Nephron (organoid): ENCODE results near the gene IFRD2.
A peak's percentile ranks its signal among the peaks of the same experiment; 100 is the strongest.

ENCODE experiments used
- H3K27ac Mint-ChIP-seq, 3 experiments: 2 replicates each; pipeline ENCODE4 v1.8.0; 2020; ENCODE audit warnings: mixed read lengths in 3 of 3, mild to moderate bottlenecking in 2 of 3, moderate library complexity in 1 of 3
- H3K27me3 Mint-ChIP-seq: 2 replicates; pipeline ENCODE4 v1.8.0; 2021; ENCODE audit warnings: low read depth, mild to moderate bottlenecking, moderate library complexity, mixed read lengths
- H3K36me3 Mint-ChIP-seq: 2 replicates; pipeline ENCODE4 v1.8.0; 2020; ENCODE audit warnings: low read depth, mixed read lengths
- H3K4me1 Mint-ChIP-seq: 2 replicates; pipeline ENCODE4 v1.8.0; 2020; ENCODE audit warnings: mixed read lengths
- H3K4me3 Mint-ChIP-seq, 3 experiments: 2 replicates each; pipeline ENCODE4 v1.8.0; 2020; ENCODE audit warnings: mild to moderate bottlenecking in 3 of 3, mixed read lengths in 3 of 3, moderate library complexity in 2 of 3
- H3K9me3 Mint-ChIP-seq: 2 replicates; pipeline ENCODE4 v1.8.0; 2020; ENCODE audit warnings: mixed read lengths
- CTCF ChIP-seq, 3 experiments: fragments of 200-600 bp; sonication (generic); IDR thresholded peaks; one replicate each; pipeline ENCODE4 v1.5.0; 2021; ENCODE audit warnings: antibody characterized with exemption in 3 of 3; ENCODE audit not compliant: unreplicated experiment in 3 of 3

The IFRD2 gene, protein sequence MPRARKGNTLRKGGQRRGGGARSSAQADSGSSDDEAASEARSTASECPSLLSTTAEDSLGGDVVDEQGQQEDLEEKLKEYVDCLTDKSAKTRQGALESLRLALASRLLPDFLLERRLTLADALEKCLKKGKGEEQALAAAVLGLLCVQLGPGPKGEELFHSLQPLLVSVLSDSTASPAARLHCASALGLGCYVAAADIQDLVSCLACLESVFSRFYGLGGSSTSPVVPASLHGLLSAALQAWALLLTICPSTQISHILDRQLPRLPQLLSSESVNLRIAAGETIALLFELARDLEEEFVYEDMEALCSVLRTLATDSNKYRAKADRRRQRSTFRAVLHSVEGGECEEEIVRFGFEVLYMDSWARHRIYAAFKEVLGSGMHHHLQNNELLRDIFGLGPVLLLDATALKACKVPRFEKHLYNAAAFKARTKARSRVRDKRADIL

DNA sequence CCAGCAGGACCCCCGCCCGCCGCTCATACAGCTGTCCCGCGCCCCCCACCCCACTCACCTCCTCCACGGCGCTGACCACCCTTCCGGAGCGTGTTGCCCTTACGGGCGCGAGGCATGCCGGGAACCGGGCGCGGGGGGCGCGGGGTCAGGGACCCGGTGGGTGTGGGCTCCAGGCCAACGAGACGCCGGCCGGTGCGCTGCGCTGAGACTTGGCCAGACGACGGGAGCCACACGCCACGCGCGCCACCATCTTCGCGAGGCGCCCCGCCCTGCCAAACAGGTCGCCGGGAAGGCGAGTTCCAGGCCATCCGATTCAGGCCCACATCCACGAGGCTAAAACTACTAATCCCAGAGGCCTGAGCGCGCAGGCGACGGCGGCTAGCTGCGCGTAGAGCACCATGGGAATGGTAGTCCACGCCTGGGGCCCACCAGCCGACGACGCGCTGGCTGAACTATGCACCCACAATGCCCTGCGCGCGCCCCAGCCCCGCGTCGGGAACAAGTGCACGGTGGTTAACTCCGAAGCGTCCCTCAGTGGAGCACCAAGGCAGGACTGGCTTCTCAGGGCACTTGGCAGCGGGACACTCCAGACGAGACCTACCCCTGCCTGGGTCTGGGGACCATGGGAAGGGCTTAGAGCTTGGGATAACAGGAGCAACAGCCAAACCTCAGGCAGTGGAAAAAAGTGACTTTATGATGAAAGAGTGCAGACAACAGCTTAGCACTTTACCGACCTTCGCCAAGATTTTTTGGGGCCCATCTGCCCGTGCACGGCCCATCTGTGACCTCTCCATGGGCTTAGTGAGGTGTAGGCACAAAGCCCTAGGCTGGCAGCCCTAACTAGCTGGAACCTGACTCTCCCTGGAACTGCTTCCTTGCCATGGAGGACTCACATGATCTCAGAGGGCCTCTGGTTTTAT is at the start of gene IFRD2:
TSS of gene IFRD2 (minus strand) at position 271 of the 920 bp plus-strand sequence. CDS start at position 116, 155 bp downstream.
- Mint-ChIP-seq H3K36me3 (no peaks in the 10 kb centered on the region), H3K4me3 (peak within 1 kb of the TSS; percentile 83 to 90 (median 89)), H3K27me3 (peaks cover 3% of the 10 kb centered on the region), H3K9me3 (no peaks in the 10 kb centered on the region), H3K4me1 (peaks cover 14% of the 10 kb centered on the region), H3K27ac (peak within 1 kb of the TSS; percentile 89 to 97 (median 94))
- TF ChIP-seq CTCF (IDR thresholded peaks at IDR 0.05; ENCODE audit: unreplicated experiment in 3 of 3) = no peak

GRCh38 chr3:50341537-50341936 is 49.3 kb upstream of the IFRD2 start:
- Mint-ChIP-seq H3K36me3 (no peaks in the 10 kb centered on the region), H3K27me3 (peaks cover 58% of the 10 kb centered on the region), H3K4me3 (peak overlapping the region in 2 of 3 experiments; percentile 72 to 78), H3K4me1 (peaks cover 34% of the 10 kb centered on the region), H3K9me3 (no peaks in the 10 kb centered on the region), H3K27ac (no peak overlapping the region)
- no peak for TF ChIP-seq CTCF (IDR thresholded peaks at IDR 0.05; ENCODE audit: unreplicated experiment in 3 of 3)

DNA sequence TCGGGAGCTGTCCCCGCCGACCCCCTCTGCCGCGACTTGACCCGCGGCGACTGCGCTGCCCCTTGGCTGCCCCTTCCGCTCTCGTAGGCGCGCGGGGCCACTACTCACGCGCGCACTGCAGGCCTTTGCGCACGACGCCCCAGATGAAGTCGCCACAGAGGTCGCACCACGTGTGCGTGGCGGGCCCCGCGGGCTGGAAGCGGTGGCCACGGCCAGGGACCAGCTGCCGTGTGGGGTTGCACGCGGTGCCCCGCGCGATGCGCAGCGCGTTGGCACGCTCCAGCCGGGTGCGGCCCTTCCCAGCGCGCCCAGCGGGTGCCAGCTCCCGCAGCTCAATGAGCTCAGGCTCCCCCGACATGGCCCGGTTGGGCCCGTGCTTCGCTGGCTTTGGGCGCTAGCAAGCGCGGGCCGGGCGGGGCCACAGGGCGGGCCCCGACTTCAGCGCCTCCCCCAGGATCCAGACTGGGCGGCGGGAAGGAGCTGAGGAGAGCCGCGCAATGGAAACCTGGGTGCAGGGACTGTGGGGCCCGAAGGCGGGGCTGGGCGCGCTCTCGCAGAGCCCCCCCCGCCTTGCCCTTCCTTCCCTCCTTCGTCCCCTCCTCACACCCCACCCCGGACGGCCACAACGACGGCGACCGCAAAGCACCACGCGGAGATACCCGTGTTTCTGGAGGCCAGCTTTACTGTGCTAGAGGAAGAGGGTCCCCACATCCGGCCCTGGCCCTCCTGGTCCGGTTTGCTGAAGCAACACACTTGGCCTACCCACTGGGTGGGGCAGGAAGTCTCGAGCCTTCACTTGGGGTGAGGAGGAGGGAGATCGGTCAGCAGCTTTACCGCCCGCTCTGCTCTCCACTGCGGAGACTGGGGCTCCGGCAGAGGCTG is 48.5 kb upstream of the IFRD2 start, which contains the start of gene RASSF1:
TSS of gene RASSF1 (minus strand) at position 389 of the 882 bp plus-strand sequence. CDS start at position 358, 31 bp downstream.
- peaks cover 34% of the 10 kb centered on the region for H3K4me1 Mint-ChIP-seq
- H3K9me3 Mint-ChIP-seq = no peaks in the 10 kb centered on the region
- peaks cover 57% of the 10 kb centered on the region for H3K27me3 Mint-ChIP-seq
- no peaks in the 10 kb centered on the region for H3K36me3 Mint-ChIP-seq
- no peak for TF ChIP-seq CTCF (IDR thresholded peaks at IDR 0.05; ENCODE audit: unreplicated experiment in 3 of 3)
- peak within 1 kb of the TSS; percentile 81 to 94 (median 89) for H3K4me3 Mint-ChIP-seq
- peak within 1 kb of the TSS; percentile 60 to 96 (median 86) for H3K27ac Mint-ChIP-seq

DNA sequence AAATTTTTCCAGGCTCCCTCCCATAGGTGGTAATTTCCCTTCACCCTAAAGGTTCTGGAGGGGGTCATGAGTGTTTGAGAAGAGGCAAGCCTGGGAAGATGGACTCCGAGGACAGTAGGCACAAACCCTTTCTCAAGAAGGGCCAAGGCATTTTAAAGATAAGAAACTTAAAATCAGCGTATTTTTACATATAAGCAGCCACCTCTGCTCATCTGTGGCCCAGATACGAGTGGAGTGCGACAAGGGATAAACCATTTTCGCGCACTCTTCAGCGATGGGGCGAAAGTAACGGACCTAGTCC is 47.9 kb upstream of the IFRD2 start:
- no peak for TF ChIP-seq CTCF (IDR thresholded peaks at IDR 0.05; ENCODE audit: unreplicated experiment in 3 of 3)
- Mint-ChIP-seq H3K27me3 (peaks cover 52% of the 10 kb centered on the region), H3K9me3 (no peaks in the 10 kb centered on the region), H3K4me1 (peaks cover 34% of the 10 kb centered on the region), H3K4me3 (peak overlapping the region; percentile 81 to 94 (median 89)), H3K27ac (peak overlapping the region in 2 of 3 experiments; percentile 20 to 86), H3K36me3 (no peaks in the 10 kb centered on the region)

DNA sequence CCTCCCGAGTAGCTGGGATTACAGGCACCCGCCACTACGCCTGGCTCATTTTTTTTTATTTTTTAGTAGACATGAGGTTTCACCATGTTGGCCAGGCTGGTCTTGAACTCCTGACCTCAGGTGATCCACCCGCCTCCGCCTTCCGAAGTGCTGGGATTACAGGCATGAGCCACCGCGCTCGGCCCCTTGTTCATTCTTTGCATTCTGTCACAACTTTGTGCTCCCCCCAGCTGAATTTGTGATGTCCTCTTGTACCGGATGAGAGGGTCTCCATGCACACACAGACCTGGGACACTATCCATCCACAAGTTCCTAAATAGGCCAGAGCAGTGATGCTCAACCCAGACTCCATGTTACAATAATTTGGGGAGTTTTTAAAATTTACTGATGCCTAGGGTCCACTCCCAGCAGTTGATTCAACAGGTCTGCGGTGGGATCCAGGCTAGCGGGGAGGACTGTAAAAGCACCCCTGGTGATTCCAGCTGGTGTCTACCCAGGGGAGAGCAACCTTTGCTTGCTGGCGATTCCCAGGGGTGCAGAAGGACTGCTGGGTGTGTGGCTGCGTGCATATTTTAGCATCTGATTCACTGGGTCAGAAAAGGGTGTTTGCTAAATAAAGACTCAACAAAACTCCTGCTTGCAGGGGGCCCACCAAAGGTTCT is 47.4 kb upstream of the IFRD2 start:
- H3K36me3 Mint-ChIP-seq = no peaks in the 10 kb centered on the region
- peak overlapping the region; percentile 34 to 96 (median 86) for H3K27ac Mint-ChIP-seq
- peaks cover 34% of the 10 kb centered on the region for H3K4me1 Mint-ChIP-seq
- no peaks in the 10 kb centered on the region for H3K9me3 Mint-ChIP-seq
- TF ChIP-seq CTCF (IDR thresholded peaks at IDR 0.05; ENCODE audit: unreplicated experiment in 3 of 3) = no peak
- H3K4me3 Mint-ChIP-seq = peak overlapping the region; percentile 81 to 94 (median 89)
- peaks cover 52% of the 10 kb centered on the region for H3K27me3 Mint-ChIP-seq
